ENCODE results near the gene PSORS1C2.

DNA sequence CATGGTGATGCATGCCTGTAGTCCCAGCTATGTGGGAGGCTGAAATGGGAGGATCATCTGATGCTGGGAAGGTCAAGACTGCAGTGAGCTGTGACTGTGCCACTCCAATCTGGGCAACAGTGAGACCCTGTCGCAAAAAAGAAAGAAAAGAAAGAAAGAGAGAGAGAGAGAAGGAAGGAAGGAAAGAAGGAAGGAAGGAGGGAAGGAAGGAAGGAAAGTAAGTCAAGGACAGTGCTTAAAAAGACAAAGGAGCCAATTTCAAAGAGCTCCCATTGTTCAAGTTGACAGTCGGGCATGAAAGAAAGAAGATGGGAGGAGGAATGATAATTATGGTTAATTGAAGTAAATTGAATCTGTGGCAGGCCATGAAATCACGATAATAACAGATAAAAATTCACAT lies 42.7 kb downstream of the PSORS1C2 start:
- TF ChIP-seq, protein P1, sequence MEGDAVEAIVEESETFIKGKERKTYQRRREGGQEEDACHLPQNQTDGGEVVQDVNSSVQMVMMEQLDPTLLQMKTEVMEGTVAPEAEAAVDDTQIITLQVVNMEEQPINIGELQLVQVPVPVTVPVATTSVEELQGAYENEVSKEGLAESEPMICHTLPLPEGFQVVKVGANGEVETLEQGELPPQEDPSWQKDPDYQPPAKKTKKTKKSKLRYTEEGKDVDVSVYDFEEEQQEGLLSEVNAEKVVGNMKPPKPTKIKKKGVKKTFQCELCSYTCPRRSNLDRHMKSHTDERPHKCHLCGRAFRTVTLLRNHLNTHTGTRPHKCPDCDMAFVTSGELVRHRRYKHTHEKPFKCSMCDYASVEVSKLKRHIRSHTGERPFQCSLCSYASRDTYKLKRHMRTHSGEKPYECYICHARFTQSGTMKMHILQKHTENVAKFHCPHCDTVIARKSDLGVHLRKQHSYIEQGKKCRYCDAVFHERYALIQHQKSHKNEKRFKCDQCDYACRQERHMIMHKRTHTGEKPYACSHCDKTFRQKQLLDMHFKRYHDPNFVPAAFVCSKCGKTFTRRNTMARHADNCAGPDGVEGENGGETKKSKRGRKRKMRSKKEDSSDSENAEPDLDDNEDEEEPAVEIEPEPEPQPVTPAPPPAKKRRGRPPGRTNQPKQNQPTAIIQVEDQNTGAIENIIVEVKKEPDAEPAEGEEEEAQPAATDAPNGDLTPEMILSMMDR (IDR thresholded peaks at IDR 0.05): no peak
- TF ChIP-seq POLR2A (IDR thresholded peaks at IDR 0.05; ENCODE audit: low read length) (no peak), KDM1A (IDR thresholded peaks at IDR 0.05; ENCODE audit: low read depth) (no peak), PHF8 (IDR thresholded peaks at IDR 0.05; ENCODE audit: borderline replicate concordance, low read depth) (no peak), ZSCAN20 (CRISPR knock-in tag; IDR thresholded peaks at IDR 0.05) (no peak), HDAC2 (IDR thresholded peaks at IDR 0.05) (no peak)

Data from A549 (cell line).